SKM-1 treated with dmso at 0.1 percent for 144 hours (cell line): ENCODE measurements around the gene ZNF467.

Experiments
- DNase-seq: peaks from one replicate; lab custom pipeline; 2025; ENCODE audit not compliant: unreplicated experiment; lab: John Stamatoyannopoulos, UW

Gene ZNF467

GRCh38 chr7:149772241-149772955 is 990 bp downstream of the ZNF467 start:
- no peak for DNase-seq

- peak; percentile 68 for DNase-seq
Observed at GRCh38 chr7:149771720-149772240, 1.6 kb downstream of the ZNF467 start.

- no peak for DNase-seq
Observed at GRCh38 chr7:149770728-149771636, 2.4 kb downstream of the ZNF467 start.

- DNase-seq, result no peak
Observed at GRCh38 chr7:149769915-149770314, 3.5 kb downstream of the ZNF467 start.

GRCh38 chr7:149768931-149769330 is 4.5 kb downstream of the ZNF467 start:
- DNase-seq, result no peak

GRCh38 chr7:149767068-149767467 is 6.3 kb downstream of the ZNF467 start:
- DNase-seq, result no peak

GRCh38 chr7:149766135-149766675 is 7.2 kb downstream of the ZNF467 start:
- DNase-seq, result no peak

- no peak for DNase-seq
Observed at GRCh38 chr7:149765399-149766121, 7.8 kb downstream of the ZNF467 start.

GRCh38 chr7:149764481-149765398 is 8.6 kb downstream of the ZNF467 start:
- no peak for DNase-seq

- no peak for DNase-seq
Observed at GRCh38 chr7:149763563-149764240, 9.7 kb downstream of the ZNF467 start.

GRCh38 chr7:149762610-149763009 is 10.8 kb downstream of the ZNF467 start:
- DNase-seq, result no peak

- DNase-seq, result no peak
Observed at GRCh38 chr7:149762089-149762488, 11.3 kb downstream of the ZNF467 start.

- no peak for DNase-seq
Observed at GRCh38 chr7:149761307-149761706, 12.1 kb downstream of the ZNF467 start.

- no peak for DNase-seq
Observed at GRCh38 chr7:149760538-149760937, 12.8 kb downstream of the ZNF467 start.

- DNase-seq, result no peak
Observed at GRCh38 chr7:149759093-149759860, 14.1 kb downstream of the ZNF467 start.

- no peak for DNase-seq
Observed at GRCh38 chr7:149753375-149754233, 19.8 kb downstream of the ZNF467 start.

GRCh38 chr7:149752646-149753045 is 20.7 kb downstream of the ZNF467 start:
- DNase-seq, result no peak
